ENCODE measurements around the gene OXTR.
"Not testable (repeated sequence)": the region's sequence is repeated elsewhere in the genome, so short reads cannot be mapped to it uniquely, and the experiment has no call there.

OXTR gene

DNA sequence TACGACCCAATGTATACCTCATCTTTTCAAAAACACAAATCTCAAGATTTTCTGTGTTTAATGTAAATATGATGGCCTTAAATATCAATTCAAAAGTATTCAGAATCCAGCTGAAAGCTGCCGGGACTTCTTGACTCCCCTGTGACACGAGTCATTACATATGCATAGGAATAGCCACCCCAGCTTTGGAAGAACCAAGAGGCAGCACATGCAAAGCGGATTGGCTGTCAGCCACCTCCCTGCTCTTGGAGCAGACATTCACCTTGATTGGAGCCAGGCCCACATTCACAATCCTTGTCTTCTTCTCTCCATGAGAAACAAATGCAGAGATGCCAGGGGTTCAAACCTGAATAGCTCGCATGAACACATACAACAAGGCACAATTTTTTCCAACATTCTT is 46.6 kb downstream of the OXTR start:
- DNase-seq (ENCODE audit: extremely low spot score, insufficient read length, low read depth) (no peak), FAIRE-seq (no peak)

DNA sequence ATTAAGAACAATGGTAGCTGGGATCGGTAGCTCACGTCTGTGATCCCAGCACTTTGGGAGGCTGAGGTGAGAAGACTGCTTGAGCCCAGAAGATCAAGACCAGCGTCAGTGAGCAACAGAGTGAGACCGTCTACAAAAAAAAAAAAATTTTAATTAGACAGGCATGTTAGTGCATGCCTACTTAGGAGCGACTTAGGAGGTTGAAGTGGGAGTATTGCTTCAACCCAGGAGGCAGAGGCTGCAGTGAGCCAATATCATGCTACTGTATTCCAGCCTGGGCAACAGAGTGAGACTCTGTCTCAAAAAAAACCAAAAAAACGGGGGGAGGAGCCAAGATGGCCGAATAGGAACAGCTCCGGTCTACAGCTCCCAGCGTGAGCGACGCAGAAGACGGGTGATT is 53.7 kb downstream of the OXTR start:
- DNase-seq (ENCODE audit: extremely low spot score, insufficient read length, low read depth); FAIRE-seq: not testable (repeated sequence)

DNA sequence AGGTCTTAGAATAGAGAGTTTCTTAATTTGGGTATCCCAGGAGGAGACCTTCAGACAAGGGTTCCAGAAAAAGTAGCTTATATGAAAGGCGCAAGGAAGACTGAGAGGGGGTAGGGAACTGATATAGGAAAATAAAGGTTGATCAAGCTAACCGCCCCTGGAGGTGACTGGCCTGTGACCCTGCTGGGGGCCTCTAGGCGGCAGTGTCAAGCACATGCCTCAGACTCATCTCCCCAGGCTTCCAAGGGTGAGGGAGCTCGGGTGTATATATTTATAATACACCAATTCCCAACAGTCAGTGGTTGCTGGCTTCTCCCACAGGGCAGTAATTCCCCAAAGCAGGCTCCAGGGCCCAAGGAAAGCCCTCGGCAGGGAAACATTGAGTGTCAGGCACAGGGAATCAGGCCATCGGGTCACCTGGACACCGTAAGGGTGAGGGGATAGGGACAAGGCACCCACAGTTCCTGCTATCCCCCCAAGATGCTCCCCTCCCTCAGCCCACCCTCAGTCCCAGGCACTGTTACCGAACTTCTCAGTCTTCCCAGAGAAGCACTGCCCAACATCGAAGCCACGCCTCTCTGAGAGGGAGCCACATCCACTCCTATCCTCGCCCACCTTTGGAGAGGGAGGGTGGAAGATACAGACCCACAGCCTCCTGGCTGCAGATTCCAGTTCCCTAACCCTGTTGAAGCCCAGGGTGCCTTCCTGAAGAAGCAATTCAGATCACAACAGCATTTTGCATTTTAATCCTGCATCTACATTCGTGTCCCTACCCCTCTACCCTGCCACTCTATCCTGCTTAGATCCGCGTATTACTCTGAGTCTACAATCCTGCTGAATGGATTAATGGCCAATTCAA is 55.3 kb downstream of the OXTR start:
- FAIRE-seq = no peak
- DNase-seq (ENCODE audit: extremely low spot score, insufficient read length, low read depth) = no peak

DNA sequence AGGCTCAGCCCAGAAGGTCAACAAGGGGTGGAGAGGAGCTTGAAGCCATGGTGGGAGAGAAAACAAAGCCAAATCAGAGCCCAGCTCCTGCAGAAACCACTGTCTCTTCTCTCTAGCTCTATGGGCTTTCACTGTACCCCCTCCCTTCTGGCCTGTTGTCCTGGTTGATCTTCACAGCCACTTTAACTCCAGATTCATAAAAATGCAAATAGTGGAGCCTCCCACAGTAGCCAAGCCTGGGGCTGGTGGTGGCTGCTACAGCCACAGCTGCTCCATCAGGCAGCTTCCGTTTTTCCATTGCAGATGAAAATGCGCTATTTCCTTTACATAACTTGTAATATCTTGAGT is 56.5 kb downstream of the OXTR start:
- DNase-seq (ENCODE audit: extremely low spot score, insufficient read length, low read depth) (no peak), FAIRE-seq (no peak)

DNA sequence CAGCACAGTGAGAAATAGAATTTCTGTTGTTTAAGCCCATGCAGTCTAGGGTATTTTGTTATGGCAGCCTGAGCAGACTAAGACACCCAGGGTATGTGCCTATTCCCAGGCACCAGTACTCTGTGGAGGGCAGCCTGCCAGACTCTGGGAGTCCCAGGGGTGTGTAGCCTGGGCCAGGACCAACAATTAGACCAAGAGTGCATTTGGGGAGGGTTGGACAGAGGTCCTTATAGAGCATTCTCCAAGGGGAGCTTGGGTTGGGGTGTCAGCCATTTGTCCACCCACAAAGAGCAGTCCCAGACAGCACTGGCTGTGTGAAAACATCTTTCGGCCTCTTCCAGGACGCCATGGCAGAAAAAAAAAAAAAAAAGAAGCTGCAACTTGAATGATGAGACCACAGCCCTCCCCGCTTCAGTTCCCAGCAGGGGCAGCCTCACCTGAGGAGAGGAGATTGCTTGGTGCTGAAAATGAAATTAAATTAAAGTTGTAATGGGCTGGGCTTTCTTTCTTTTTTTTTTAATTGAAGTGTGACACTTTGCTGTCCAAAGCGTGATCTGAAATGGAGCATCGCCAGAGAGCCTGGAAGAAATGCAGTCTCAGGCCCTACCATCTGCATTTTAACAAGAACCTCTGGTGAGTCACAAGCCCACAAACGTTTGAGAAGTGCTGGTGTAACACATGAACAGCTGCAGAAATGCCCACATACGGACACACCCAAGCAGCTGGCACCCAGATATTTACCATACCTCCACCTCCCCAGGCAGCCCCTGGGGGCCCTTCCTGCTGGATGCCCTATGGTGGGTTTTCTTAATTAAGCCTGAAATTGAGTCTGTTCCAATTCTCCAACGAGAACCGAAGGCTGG is 57.1 kb downstream of the OXTR start:
- no peak for FAIRE-seq
- DNase-seq (ENCODE audit: extremely low spot score, insufficient read length, low read depth) = no peak

DNA sequence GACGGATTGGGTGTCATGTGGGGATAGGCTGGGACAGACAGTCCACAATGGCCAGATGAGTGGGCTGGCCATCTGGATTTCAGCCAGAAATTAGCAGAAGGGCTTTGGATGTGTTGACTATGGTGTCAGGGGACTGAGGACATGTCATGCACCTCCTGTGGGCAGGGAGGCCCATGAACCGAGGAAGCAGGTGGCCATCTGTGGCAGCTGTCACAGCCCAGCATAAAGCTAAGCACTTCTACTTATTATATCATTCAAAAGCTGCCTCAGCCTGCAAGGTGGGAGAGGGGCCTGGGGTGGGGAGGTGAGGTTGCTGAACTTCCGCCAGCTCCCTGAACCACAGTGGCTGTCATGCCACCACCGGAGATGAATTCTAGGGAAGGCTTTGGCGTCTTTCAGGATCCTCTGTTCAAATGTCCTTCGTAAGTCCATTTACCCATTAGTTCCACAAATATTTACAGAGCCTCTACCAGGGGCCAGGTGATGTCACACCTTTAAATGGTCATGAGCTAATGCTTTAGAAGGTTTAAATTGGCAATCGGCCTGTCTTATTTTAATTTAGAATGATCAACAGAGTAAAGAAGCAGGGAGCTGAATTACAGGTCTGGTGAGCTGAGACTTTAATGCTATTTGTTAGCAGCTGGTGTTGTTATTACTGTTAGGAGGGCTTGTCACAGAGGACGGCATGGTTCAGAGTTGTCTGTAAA is 59.5 kb downstream of the OXTR start:
- no peak for FAIRE-seq
- no peak for DNase-seq (ENCODE audit: extremely low spot score, insufficient read length, low read depth)

DNA sequence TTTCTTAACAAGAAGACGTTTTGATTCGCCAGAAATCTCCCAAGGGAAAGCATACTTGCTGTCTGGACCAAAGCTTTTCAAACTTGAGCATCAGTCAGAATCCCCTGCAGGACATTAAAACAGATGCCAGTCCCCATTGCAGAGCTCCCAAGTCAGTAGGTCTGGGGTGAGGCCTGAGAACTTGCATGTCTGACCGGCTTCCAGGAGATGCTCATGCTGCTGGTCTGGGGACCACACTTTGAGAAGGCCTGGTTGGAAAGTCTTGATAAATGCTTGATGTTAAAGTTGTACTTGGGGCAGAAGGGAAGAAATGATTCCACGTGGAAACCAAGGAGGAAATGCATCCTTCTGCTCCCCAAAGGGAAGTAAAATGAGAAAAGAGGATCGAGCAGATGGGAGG is 60.1 kb downstream of the OXTR start:
- no peak for FAIRE-seq
- no peak for DNase-seq (ENCODE audit: extremely low spot score, insufficient read length, low read depth)

DNA sequence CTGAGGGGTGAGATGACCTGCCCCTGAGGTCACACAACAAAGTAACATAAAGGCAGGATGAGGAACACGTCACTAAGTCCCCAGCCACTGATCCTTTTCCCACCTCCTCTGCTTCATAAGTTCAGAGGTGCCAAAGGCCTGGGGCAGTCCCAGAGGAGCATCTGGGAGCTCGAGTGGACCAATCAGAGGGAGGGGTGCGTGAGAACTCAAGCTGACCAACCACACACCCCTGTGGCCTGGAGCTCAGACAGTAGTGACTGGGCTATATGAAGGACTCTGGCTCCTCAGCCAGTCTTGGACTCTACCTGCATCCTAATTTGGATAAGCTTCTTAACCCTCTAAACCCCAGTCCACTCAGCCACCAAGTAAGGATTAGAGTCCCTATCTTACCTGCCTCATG is 63.8 kb downstream of the OXTR start:
- DNase-seq (ENCODE audit: extremely low spot score, insufficient read length, low read depth) = no peak

DNA sequence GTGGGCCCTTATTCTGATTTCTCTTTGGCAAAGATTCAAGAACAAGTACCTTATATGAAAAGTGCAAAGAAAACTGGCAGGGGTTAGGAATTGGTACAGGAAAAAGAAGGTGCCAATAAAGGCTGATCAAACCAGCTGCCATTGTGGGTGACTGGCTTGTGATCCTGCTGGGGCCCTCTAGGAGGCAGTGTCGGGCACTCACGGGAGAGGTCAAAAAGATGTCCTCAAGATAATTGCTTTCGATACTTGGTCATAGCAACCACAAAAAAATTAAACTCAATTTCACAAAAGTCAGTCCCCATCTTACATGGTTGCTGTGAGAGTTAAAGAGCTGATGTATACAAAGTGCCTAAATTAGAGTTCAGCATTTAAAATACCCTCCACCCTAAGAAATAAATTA is 66.9 kb downstream of the OXTR start:
- FAIRE-seq = no peak
- DNase-seq (ENCODE audit: extremely low spot score, insufficient read length, low read depth) = no peak

More for the DNA sequence above, 63.8 kb downstream of the OXTR start:
- FAIRE-seq = no peak

All from GM18507 (cell line).